Activated naive CD4-positive, alpha-beta T cell treated with anti-CD3 and anti-CD28 coated beads, Interleukin-2, amount 10 ng/mL, durations not matched to agents 7 days and 5 days (primary cell): ENCODE results near the gene TBC1D26.
"Not testable (repeated sequence)": the region's sequence is repeated elsewhere in the genome, so short reads cannot be mapped to it uniquely, and the experiment has no call there.

Experiments used
- CTCF ChIA-PET: fragments of 350-600 bp; sonication (Branson Sonifier 250); formaldehyde crosslinking; loops from one replicate; lab custom pipeline; 2021; ENCODE audit warnings: antibody characterized with exemption; lab: Charles Lee
- DNase-seq: peaks from one replicate; pipeline ENCODE4 v3.0.0-alpha.2; 2020
- H3K27ac Mint-ChIP-seq: one replicate; pipeline ENCODE4 v1.8.0; 2021; ENCODE audit warnings: mild to moderate bottlenecking, moderate library complexity, mixed read lengths
- H3K27me3 Mint-ChIP-seq: one replicate; pipeline ENCODE4 v1.8.0; 2021; ENCODE audit warnings: mild to moderate bottlenecking, mixed read lengths
- H3K36me3 Mint-ChIP-seq: one replicate; pipeline ENCODE4 v1.8.0; 2021; ENCODE audit warnings: mixed read lengths
- H3K4me1 Mint-ChIP-seq: one replicate; pipeline ENCODE4 v1.8.0; 2021; ENCODE audit warnings: mixed read lengths
- H3K4me3 Mint-ChIP-seq: one replicate; pipeline ENCODE4 v1.8.0; 2021; ENCODE audit warnings: mild to moderate bottlenecking, moderate library complexity, mixed read lengths
- H3K9me3 Mint-ChIP-seq: one replicate; pipeline ENCODE4 v1.8.0; 2021; ENCODE audit warnings: mixed read lengths

The TBC1D26 gene

DNA sequence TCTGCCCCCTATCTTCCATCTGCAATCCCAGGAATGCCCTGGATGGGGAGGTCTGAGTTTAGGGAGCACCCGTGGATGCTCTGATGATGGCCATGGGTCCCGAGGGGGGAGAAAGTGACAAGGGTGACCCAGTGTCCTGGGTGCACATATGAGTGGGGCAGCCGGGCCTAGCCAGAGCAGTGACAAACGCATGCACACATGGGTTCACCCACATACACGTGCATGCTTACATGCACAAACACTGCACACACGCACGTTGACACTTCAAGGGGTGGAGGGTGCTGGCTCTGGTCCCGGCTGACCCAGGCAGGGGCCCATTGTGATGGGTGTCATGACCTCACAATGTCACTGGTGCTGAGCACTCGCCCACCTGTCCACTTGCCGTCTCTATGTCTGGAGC, at the start of gene TBC1D26:
Gene TBC1D26 (plus strand): TSS at position 384 of the 400 bp plus-strand sequence. CDS start 3,066 bp downstream, outside the sequence.
- H3K27me3 Mint-ChIP-seq, H3K4me3 Mint-ChIP-seq, H3K9me3 Mint-ChIP-seq, DNase-seq, H3K4me1 Mint-ChIP-seq, H3K27ac Mint-ChIP-seq, CTCF ChIA-PET, H3K36me3 Mint-ChIP-seq: not testable (repeated sequence)

DNA sequence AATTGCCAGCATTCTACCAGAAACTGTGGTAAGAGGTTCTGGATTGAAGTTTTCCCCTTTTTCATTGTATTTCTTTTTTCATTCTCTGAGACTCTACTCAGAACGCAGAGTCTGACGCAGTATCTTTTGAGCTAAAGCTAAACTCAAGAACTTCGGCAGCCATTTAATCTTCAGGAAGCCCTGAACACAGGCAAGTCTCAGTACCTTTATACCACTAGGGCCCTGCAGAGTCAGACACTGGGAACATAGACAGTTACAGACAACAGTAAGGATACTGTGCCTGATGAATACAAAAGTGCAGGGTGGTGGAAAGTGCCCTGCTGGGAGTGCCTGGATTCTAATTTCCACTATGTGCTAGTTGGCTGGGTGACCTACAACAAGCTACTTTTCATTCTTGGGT, 48.9 kb upstream of the TBC1D26 start:
- Mint-ChIP-seq H3K4me1 (peaks cover 22% of the 10 kb centered on the region), H3K4me3 (peak overlapping the region; percentile 87)
- H3K27me3 Mint-ChIP-seq, DNase-seq, H3K36me3 Mint-ChIP-seq, CTCF ChIA-PET, H3K9me3 Mint-ChIP-seq, H3K27ac Mint-ChIP-seq: not testable (repeated sequence)

DNA sequence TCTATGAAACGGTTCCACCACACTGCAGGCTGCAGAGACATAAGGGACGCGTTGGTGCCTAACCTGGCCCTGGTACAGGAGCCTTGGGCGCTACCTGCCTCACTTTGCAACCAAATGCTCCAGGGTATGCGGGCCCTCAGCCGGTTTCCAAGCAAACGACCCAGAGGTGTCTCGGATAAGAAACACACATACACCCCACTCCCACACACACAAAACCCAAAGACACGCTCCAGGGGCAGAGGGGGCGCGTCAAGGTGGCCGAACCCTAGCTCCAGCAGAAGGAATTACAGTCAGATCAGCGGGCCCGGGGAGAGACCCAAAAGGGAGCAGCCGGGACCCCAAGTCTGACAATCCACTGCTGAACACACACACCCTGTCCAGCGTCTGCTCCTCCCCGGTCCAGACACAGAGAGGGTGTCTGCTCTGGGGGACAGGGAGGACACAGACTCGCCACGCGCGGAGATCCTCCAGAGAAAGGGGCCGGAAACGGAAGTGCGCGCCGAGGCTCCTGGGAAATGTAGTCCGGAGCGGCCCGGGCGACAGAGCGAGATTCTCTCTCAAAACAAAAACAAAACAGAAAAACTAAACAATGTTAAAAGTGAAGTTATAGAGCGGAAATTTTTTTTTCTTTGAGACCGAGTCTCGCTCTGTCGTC, 48.1 kb upstream of the TBC1D26 start, which contains the start of gene TRIM16:
Gene TRIM16 (minus strand): TSS at position 488 of the 655 bp plus-strand sequence. CDS start 32,702 bp downstream, outside the sequence.
- H3K9me3 Mint-ChIP-seq, CTCF ChIA-PET, H3K27me3 Mint-ChIP-seq, H3K36me3 Mint-ChIP-seq: not testable (repeated sequence)
- Mint-ChIP-seq H3K4me3 (peak within 1 kb of the TSS; percentile 87), H3K27ac (peak within 1 kb of the TSS; percentile 85), H3K4me1 (peaks cover 22% of the 10 kb centered on the region)
- DNase-seq, result peak; percentile 90

DNA sequence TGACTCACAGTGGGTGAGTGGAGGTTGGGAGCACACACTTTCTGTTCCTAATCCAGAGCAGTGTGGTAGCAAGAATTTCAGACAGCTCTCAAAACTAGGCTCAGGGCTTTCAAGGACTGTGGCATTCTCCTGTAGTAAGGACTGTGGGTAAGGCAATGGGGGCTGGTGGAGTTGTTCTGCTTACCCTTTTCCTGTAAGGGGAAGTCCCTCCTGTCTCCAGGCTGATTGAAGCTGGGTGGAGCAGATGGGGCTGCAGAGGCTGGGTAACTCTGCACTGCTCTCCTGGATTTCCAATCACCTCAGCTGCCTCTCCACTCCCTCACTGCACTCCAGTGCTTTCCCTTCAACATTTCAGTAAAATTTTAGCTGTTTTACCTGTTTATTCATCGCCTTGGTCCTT, 44.6 kb upstream of the TBC1D26 start:
- H3K27ac Mint-ChIP-seq, CTCF ChIA-PET, DNase-seq, H3K9me3 Mint-ChIP-seq, H3K36me3 Mint-ChIP-seq, H3K4me3 Mint-ChIP-seq, H3K27me3 Mint-ChIP-seq: not testable (repeated sequence)
- H3K4me1 Mint-ChIP-seq, result peaks cover 22% of the 10 kb centered on the region

DNA sequence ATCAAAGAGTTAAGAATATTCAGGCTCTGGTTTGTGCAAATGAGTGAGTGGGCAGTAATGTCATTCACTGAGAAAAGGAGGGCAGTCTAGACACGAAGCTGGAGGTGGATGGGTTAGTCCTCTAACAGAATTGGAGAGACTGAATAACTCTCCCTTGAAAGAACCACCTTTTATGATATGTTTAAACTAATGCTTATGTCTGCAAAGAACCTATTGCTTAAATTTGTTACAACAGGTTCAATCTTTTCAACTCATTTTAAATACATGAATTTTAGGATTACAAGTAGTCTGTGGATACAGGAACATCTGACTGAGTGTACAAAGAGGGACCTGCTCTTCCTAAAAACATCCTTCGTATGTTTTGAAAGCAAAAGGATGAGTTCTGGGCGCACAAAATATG, 33.1 kb upstream of the TBC1D26 start:
- H3K27ac Mint-ChIP-seq, result peak overlapping the region; percentile 84
- H3K27me3 Mint-ChIP-seq, H3K36me3 Mint-ChIP-seq, CTCF ChIA-PET, DNase-seq, H3K9me3 Mint-ChIP-seq: not testable (repeated sequence)
- peaks cover 18% of the 10 kb centered on the region for H3K4me1 Mint-ChIP-seq
- peak overlapping the region; percentile 89 for H3K4me3 Mint-ChIP-seq

DNA sequence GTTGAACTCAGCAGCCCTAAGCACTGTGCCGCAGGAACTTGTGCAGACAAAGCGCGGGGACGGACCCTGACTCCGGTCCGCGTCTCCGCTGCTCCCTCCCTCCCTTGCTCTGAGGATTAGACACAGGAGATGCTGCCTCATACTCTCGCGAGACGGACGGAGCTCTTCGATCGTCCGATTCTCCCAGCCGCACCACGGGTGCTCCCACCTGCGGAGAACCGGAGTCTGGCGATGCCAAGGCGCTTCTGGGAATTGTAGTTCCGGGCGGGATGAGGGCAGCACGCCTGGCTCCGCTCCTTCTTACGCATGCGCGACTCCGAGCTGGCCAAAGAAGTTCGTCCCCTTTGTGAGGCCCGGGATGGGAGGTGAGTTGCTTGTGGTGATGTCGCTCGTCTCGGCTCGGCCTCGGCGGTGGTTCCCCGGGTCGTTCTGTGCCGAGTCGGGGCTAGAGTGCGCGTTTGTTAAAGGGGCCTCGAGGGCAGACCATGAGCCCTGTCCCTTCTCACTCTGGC, 32.6 kb upstream of the TBC1D26 start, which contains the start of gene ZNF286A:
Gene ZNF286A (plus strand): TSS at position 340 of the 512 bp plus-strand sequence. CDS start 578 bp downstream, outside the sequence.
- CTCF ChIA-PET, H3K36me3 Mint-ChIP-seq, H3K27me3 Mint-ChIP-seq, H3K9me3 Mint-ChIP-seq: not testable (repeated sequence)
- DNase-seq, result peak; percentile 98
- H3K27ac Mint-ChIP-seq, result peak within 1 kb of the TSS; percentile 84
- H3K4me3 Mint-ChIP-seq, result peak within 1 kb of the TSS; percentile 89
- H3K4me1 Mint-ChIP-seq, result peaks cover 18% of the 10 kb centered on the region

DNA sequence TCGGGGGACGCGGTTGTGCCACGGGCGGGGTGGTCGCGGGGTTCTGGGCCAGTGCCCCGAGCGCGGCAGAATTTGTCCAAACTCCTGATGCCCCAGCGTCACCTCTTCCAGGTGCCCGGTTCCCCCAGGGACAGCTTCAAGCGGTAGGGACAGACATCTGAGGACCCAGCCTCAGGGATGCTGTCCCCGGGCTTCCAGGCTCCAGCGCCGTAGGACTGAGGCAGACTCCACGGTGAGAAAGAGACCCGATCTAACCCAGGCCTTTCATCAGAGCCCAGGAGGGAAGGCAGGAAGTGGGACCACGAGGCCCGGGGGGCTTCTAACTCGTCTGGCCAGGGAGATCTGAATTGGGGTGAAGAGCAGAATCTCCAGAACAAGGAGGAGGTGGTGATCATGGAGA, 32.1 kb upstream of the TBC1D26 start:
- Mint-ChIP-seq H3K4me3 (peak overlapping the region; percentile 89), H3K4me1 (peaks cover 18% of the 10 kb centered on the region), H3K36me3 (peaks cover 11% of the 10 kb centered on the region)
- CTCF ChIA-PET, H3K27me3 Mint-ChIP-seq, H3K27ac Mint-ChIP-seq, DNase-seq, H3K9me3 Mint-ChIP-seq: not testable (repeated sequence)

DNA sequence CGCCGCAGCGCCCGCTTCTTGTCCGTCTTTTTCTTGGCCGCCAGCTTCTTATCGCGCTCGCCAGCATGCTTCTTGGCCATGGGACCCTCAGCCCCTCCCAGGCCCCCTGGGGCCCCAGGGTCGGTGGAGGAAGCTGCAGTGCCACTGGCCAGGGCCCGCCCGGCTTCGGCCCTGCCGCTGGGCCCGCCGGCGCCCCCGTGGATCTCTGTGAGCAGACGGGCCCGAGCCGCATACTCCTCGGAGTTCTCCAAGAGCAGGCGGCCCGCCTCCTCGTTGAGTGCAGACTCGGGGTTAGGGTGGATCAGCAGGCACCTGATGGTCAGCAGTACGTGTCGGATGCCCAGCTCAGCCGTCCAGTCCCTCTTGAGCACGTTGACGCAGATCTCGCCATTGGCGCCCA, 27.8 kb upstream of the TBC1D26 start:
- H3K4me1 Mint-ChIP-seq, CTCF ChIA-PET, H3K27me3 Mint-ChIP-seq, H3K27ac Mint-ChIP-seq, DNase-seq, H3K4me3 Mint-ChIP-seq: not testable (repeated sequence)
- Mint-ChIP-seq H3K36me3 (peaks cover 44% of the 10 kb centered on the region), H3K9me3 (peaks cover 19% of the 10 kb centered on the region)

DNA sequence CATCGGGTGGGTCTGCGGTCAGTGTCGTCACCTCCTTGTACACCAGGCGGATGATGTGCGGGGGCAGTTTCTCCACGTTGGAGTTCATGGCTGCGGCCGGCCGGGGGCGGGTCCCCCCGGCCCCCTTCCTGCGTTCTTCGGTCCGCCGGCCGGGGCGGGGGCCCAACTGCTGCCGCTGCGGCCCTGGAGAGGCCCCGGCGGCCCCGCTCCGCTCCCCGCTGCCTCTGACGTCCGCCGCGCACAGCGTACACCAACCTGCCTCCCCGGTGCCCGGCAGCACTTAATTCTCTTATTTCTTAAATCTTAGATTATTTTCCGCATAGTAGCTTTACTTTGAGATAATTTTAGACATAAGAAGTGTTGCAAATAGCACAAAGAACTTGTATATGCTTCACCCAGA, 27.3 kb upstream of the TBC1D26 start:
- H3K4me1 Mint-ChIP-seq, H3K27ac Mint-ChIP-seq, DNase-seq, H3K27me3 Mint-ChIP-seq, CTCF ChIA-PET, H3K4me3 Mint-ChIP-seq: not testable (repeated sequence)
- H3K36me3 Mint-ChIP-seq, result peaks cover 48% of the 10 kb centered on the region
- H3K9me3 Mint-ChIP-seq, result peaks cover 22% of the 10 kb centered on the region

DNA sequence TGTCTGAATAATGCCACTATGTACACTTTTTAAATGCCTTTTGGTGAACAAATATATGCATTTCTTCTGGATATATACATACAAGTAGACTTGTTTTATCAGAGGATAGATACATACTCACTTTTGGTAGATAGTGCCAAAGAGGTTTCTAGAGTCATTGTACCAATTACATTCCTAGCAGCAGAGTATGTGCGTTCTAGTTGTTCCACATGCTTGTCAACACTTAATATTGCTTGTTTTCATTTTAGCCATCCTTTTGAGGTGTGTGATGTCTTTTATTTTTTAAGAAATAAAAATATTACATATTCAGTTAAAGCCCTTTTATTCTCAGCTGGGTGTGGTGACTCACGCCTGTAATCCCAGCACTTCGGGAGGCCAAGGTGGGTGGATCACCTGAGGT, 23.2 kb upstream of the TBC1D26 start:
- H3K36me3 Mint-ChIP-seq, result peaks cover 54% of the 10 kb centered on the region
- DNase-seq, H3K27ac Mint-ChIP-seq, H3K27me3 Mint-ChIP-seq, CTCF ChIA-PET, H3K4me3 Mint-ChIP-seq, H3K4me1 Mint-ChIP-seq: not testable (repeated sequence)
- peaks cover 28% of the 10 kb centered on the region for H3K9me3 Mint-ChIP-seq

DNA sequence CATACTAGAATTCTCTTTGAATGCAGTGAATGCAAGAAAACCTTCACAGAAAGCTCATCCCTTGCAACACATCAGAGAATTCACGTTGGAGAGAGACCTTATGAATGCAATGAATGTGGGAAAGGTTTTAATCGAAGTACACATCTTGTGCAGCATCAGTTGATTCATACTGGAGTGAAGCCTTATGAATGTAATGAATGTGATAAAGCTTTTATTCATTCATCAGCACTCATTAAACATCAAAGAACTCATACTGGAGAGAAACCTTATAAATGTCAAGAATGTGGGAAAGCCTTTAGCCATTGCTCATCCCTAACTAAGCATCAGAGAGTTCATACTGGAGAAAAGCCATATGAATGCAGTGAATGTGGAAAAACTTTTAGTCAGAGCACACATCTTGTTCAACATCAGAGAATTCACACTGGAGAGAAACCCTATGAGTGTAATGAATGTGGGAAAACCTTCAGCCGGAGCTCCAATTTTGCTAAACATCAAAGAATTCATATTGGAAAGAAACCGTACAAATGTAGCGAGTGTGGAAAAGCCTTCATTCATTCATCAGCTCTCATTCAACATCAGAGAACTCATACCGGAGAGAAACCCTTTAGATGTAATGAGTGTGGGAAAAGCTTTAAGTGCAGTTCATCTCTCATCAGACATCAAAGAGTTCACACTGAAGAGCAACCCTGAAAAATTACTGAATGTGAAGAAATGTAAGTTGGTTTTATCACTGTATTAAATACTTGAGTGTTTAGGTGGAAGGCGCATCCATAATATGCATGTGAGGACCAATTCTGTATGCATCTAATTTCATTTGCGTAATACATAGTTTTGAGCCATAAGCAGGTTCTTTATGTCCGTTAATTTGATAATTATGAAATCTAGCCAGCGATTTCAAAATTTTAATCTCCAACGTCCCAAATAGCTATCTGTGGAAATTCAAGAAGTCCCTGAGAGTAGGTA, 15.2 kb upstream of the TBC1D26 start:
- DNase-seq, H3K27me3 Mint-ChIP-seq, CTCF ChIA-PET, H3K4me3 Mint-ChIP-seq, H3K27ac Mint-ChIP-seq, H3K4me1 Mint-ChIP-seq: not testable (repeated sequence)
- Mint-ChIP-seq H3K36me3 (peaks cover 26% of the 10 kb centered on the region), H3K9me3 (peaks cover 34% of the 10 kb centered on the region)

DNA sequence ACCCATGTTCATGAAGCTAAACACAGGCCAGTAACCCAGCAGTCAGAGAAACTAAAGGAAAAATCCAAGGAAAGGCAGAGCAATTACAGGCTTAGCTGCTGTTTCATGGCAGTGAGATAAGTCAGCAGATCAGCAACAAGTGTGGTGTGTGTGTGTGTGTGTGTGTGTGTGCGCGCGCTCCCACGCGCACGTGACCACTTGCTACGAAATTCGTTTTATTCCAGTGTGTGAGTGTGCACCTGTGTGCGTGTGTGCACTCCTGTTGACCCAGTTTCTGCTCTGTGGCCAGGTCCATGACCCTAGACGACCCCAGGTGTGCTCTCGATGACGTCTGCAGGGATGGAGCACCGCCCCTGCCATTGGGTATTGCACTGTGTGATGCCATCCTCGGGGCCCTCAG, 1.5 kb upstream of the TBC1D26 start:
- CTCF ChIA-PET, H3K4me1 Mint-ChIP-seq, DNase-seq, H3K9me3 Mint-ChIP-seq, H3K27ac Mint-ChIP-seq, H3K27me3 Mint-ChIP-seq, H3K4me3 Mint-ChIP-seq, H3K36me3 Mint-ChIP-seq: not testable (repeated sequence)

DNA sequence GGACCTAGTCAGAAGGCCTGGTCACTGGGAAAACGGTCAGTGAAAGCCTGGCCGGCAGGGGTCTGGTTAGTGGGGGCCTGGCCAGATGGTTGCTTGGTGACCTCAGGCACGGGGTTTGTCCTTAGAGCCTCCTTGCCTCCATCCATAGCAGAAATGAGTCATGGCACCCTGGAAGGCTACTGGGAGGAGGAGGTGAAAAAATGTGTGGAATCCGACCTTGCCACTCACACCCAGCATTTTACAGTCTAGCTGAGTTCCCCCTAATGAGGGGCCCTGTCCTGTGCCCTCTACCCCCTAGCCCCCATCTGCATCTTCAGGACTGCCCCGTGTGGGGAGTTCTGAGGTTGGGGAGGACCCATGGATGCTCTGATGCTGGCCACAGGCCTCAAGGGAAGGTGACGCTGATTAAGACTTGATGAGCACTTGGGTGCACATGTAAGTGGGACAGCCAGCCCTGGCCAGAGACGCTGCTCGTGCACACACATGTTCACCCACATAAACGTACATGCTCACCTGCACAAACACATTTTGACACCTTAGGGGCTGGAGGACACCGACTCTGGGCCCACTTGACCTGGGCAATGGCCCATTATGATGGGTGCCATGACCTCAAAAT, 1.2 kb downstream of the TBC1D26 start:
- H3K36me3 Mint-ChIP-seq, H3K9me3 Mint-ChIP-seq, H3K27ac Mint-ChIP-seq, H3K4me1 Mint-ChIP-seq, DNase-seq, CTCF ChIA-PET, H3K4me3 Mint-ChIP-seq, H3K27me3 Mint-ChIP-seq: not testable (repeated sequence)

DNA sequence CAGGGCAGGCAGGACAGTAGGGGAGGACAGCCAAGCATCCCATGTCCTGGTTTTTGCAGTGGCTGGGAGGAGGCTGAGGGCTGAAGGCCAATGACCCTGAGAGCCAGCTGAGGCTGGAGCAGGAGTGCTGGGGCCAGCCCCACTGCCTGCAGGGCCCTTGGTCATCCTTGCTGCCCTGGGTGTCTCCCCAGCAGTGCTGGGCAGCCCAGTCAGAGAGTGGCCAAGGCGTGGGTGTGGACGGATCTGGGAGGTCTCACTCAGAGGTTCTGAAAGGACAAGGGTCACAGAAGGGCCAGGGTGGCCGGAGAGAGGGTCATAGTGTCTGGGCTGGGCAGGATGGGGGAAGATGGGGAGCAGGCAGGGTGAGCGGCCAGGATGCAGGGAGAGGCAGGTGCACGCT, 4.5 kb downstream of the TBC1D26 start:
- H3K27ac Mint-ChIP-seq, H3K27me3 Mint-ChIP-seq, H3K9me3 Mint-ChIP-seq: not testable (repeated sequence)

More for the DNA sequence above, 4.5 kb downstream of the TBC1D26 start:
- CTCF ChIA-PET, H3K4me3 Mint-ChIP-seq, DNase-seq, H3K4me1 Mint-ChIP-seq, H3K36me3 Mint-ChIP-seq: not testable (repeated sequence)
